NCI-H748 (cell line): ENCODE data around the gene MED26.
A peak's percentile ranks its signal among the peaks of the same experiment; 100 is the strongest.

Experiments used
- DNase-seq: peaks from one replicate; lab custom pipeline; 2025; ENCODE audit not compliant: unreplicated experiment; lab: John Stamatoyannopoulos, UW

The MED26 gene

GRCh38 chr19:16542045-16542909 is 85.7 kb downstream of the MED26 start, which contains the start of gene CHERP:
CHERP (minus strand) TSS chr19:16542437; CDS start chr19:16542378, 59 bp downstream.
- peak; percentile 94 for DNase-seq

- no peak for DNase-seq
Observed at GRCh38 chr19:16541526-16542044, 86.4 kb downstream of the MED26 start.

- DNase-seq: no peak
Observed at GRCh38 chr19:16540948-16541347, 87.1 kb downstream of the MED26 start.

- no peak for DNase-seq
Observed at GRCh38 chr19:16537111-16537510, 90.9 kb downstream of the MED26 start.

GRCh38 chr19:16536130-16536529 is 91.9 kb downstream of the MED26 start:
- DNase-seq: no peak

- DNase-seq: no peak
Observed at GRCh38 chr19:16535381-16535780, 92.6 kb downstream of the MED26 start.

- no peak for DNase-seq
Observed at GRCh38 chr19:16532440-16533234, 95.4 kb downstream of the MED26 start.

GRCh38 chr19:16531380-16531669 is 96.7 kb downstream of the MED26 start:
- no peak for DNase-seq

- DNase-seq: no peak
Observed at GRCh38 chr19:16530540-16531379, 97.2 kb downstream of the MED26 start.

GRCh38 chr19:16529466-16530144 is 98.4 kb downstream of the MED26 start:
- no peak for DNase-seq

- no peak for DNase-seq
Observed at GRCh38 chr19:16527971-16528521, 100.0 kb downstream of the MED26 start.

GRCh38 chr19:16527334-16527935 is 100.6 kb downstream of the MED26 start:
- no peak for DNase-seq

- DNase-seq: no peak
Observed at GRCh38 chr19:16525751-16526481, 102.1 kb downstream of the MED26 start.

- DNase-seq: no peak
Observed at GRCh38 chr19:16524991-16525734, 102.8 kb downstream of the MED26 start.
